K562 (cell line): ENCODE results near the gene HSD3B7. TPM values are rescaled to one million over a fixed set of nuclear protein-coding genes. Genes with fewer than 3 reads are reported as not detected.

Experiments
- ATF3 ChIP-seq, 2 experiments: fragments of 450-650 bp in 1 of 2; sonication (generic) in 1 of 2; formaldehyde crosslinking in 1 of 2; IDR thresholded peaks in 1 of 2; conservative IDR thresholded peaks in 1 of 2; 2 replicates each; pipeline versions ENCODE4 v1.6.1 to v1.8.1; 2016 to 2023; ENCODE audit warnings: mild to moderate bottlenecking in 2 of 2, moderate library complexity in 2 of 2, inconsistent platforms in 1 of 2, missing genetic modification reagents in 1 of 2
- C11orf30 ChIP-seq: fragments of 450-650 bp; IDR thresholded peaks from 2 replicates; pipeline ENCODE4 v1.6.1; 2016; ENCODE audit warnings: low read depth, mild to moderate bottlenecking
- E2F8 ChIP-seq: fragments of 450-650 bp; IDR thresholded peaks from 2 replicates; pipeline ENCODE4 v1.7.1; 2018; ENCODE audit warnings: mild to moderate bottlenecking, low read depth; ENCODE audit not compliant: partially characterized antibody
- JUN ChIP-seq, 2 experiments: sonication (generic) in 1 of 2; formaldehyde crosslinking in 1 of 2; IDR thresholded peaks; 2 replicates each; pipeline versions ENCODE4 v1.6.1 to v1.8.0; 2012 to 2022; ENCODE audit warnings: borderline replicate concordance in 2 of 2, mild to moderate bottlenecking in 2 of 2, improper control_type of control experiment in 1 of 2, low read depth in 1 of 2, low read length in 1 of 2, missing genetic modification reagents in 1 of 2
- SMAD1 ChIP-seq: fragments of 150-350 bp; IDR thresholded peaks from 2 replicates; pipeline ENCODE4 v1.6.1; 2014; ENCODE audit warnings: low read length, low read depth; ENCODE audit not compliant: partially characterized antibody
- SMAD3 ChIP-seq: fragments of 450-650 bp; formaldehyde crosslinking; conservative IDR thresholded peaks from 2 replicates; pipeline ENCODE4 v1.4.0; 2020; ENCODE audit warnings: mild to moderate bottlenecking
- TAF1 ChIP-seq: IDR thresholded peaks from 2 replicates; pipeline ENCODE4 v1.6.1; 2011; ENCODE audit warnings: mild to moderate bottlenecking, low read length, moderate library complexity; ENCODE audit not compliant: insufficient read depth, control insufficient read depth, severe bottlenecking; ENCODE audit errors: extremely low read depth
- TSC22D4 ChIP-seq: fragments of 450-650 bp; IDR thresholded peaks from 2 replicates; pipeline ENCODE4 v1.6.1; 2016; ENCODE audit warnings: missing genetic modification characterization, missing biosample characterization, control low read depth
- polyA plus RNA-seq, 8 experiments: library from polyadenylated mRNA; depleted of rRNA in 4 of 8; stranded (reverse) in 5 of 8; unstranded in 3 of 8; fragments of >200 nt; fragmentation: Nextera tagmentation in 2 of 8; fragmentation: Illumina TruSeq in 1 of 8; extraction: Ambion mirVana in 2 of 8; extraction: Trizol in 1 of 8; gene quantifications; 2 replicates each; pipeline versions ENCODE4 v1.2.1 to v1.2.3, GENCODE V29; 2011 to 2014; ENCODE audit warnings: inconsistent platforms in 1 of 8, missing spikeins in 1 of 8
- total RNA-seq, 7 experiments: library from RNA; depleted of rRNA in 6 of 7; stranded (reverse); fragments of >200 nt in 6 of 7; fragmentation: Illumina TruSeq in 2 of 7; extraction: Trizol in 2 of 7; gene quantifications; 2 replicates each; pipeline versions ENCODE4 v1.2.1 to v1.2.3, GENCODE V29; 2011 to 2021; ENCODE audit warnings: low replicate concordance in 1 of 7

Gene HSD3B7
- total and polyA plus RNA-seq, 9 of the 15 experiments (the other 6 are each of a cell fraction or from before 2014, with no cell fraction given), result 5.4 to 49.1 (median 23.0) TPM

GRCh38 chr16:31023252-31023602 is 38.2 kb downstream of the HSD3B7 start (continued):
- TF ChIP-seq JUN (IDR thresholded peaks at IDR 0.05; ENCODE audit: borderline replicate concordance, low read depth, low read length) (no peak), JUN (CRISPR knock-in tag; IDR thresholded peaks at IDR 0.05; ENCODE audit: borderline replicate concordance) (no peak), E2F8 (no peak), TAF1 (no peak), TSC22D4 (tag) (no peak), SMAD3 (no peak), C11orf30 (no peak), SMAD1 (no peak), ATF3 (IDR thresholded peaks at IDR 0.05) (no peak), ATF3 (CRISPR knock-in tag; conservative IDR thresholded peaks at IDR 0.05) (no peak)
